HG03521 (cell line): ENCODE data around the gene ASGR1.
"Not testable (repeated sequence)": the region's sequence is repeated elsewhere in the genome, so short reads cannot be mapped to it uniquely, and the experiment has no call there.

Experiments used
- ATAC-seq: cut with Tn5 transposase; IDR thresholded peaks from one replicate; pipeline ENCODE4 v1.9.1; 2021; ENCODE audit warnings: mild to moderate bottlenecking, moderate library complexity; ENCODE audit not compliant: unreplicated experiment

Gene ASGR1

DNA sequence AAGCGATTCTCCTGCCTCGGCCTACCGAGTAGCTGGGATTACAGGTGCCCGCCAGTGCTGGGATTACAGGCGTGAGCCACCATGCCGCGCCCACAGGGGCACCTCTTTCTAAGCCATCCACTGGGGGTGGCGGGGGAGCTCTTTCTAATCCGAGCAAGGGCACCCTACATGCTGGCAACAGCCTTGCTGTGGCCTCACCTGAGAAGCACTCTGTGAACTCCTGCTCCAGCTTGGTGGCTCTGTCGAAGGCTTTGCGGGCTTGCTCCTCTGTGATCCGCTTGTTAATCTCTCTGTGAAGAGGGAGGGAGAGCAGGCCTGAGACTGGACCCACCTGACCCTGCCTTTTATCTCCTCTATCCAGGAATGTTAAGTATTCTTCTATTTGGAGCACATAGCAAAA, 11.9 kb upstream of the ASGR1 start:
- no peak for ATAC-seq

- no peak for ATAC-seq
Measured at GRCh38 chr17:7190276-7190917, 11.2 kb upstream of the ASGR1 start.

- ATAC-seq: no peak
Measured at GRCh38 chr17:7186241-7186640, 7.1 kb upstream of the ASGR1 start.

GRCh38 chr17:7184647-7185046, 5.5 kb upstream of the ASGR1 start:
- ATAC-seq: no peak

GRCh38 chr17:7184091-7184488, 4.9 kb upstream of the ASGR1 start:
- ATAC-seq: no peak

DNA sequence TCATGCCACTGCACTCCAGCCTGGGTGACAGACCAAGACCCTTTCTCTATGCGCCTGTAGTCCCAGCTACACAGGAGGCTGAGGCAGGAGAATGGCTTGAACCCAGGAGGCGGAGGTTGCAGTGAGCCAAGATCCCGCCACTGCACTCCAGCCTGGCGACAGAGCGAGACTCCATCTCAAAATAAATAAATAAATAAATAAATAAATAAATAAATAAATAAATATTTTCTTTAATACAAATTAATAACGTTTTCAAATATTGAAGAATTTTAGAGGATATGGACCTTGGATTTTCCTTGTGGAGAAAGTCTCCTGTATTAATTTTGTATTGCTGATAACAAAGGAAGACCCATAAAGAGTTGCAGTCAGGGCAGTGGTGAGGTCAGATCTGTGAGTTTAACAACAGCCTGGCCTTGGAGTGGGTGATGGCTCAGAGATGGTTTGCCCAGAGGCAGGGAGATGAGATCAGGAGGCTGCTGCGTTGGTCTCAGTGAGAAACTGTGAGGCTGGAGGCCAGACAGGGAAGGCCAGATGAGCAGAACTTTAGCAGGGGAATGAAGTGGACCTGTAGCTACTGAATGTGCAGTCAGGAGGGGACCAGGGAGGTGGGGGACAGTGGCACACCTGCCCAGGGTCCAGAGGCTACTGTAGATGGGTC, 4.4 kb upstream of the ASGR1 start:
- no peak for ATAC-seq

GRCh38 chr17:7182101-7182500, 2.9 kb upstream of the ASGR1 start:
- ATAC-seq: not testable (repeated sequence)

- ATAC-seq: no peak
Measured at GRCh38 chr17:7178973-7179316, 225 bp downstream of the ASGR1 start.

DNA sequence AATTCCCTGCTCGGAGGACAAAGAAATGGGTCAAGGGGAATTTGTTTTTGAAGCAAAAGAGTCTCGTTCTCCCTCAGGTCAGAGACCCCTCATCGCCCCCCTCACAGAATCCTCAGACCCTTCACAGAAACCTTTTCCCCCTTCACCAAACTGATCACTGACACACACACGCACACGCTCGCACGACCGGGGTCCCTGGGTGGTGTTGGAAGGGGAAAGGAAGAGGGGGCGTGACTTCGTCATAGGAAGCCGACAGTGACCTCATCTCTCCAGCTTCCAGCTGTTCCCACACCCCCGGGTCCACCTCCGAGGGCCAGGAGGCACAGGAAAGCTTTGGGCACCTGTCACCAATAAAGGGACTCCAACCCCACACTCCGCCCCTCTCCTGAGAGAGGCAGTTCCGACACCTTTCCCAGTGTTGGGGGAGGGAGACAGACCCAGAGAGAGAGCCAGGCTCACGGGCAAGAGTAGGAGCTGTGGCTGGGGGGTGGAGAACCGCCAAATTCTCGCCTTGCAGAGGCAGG, 1.2 kb downstream of the ASGR1 start:
- ATAC-seq: no peak

DNA sequence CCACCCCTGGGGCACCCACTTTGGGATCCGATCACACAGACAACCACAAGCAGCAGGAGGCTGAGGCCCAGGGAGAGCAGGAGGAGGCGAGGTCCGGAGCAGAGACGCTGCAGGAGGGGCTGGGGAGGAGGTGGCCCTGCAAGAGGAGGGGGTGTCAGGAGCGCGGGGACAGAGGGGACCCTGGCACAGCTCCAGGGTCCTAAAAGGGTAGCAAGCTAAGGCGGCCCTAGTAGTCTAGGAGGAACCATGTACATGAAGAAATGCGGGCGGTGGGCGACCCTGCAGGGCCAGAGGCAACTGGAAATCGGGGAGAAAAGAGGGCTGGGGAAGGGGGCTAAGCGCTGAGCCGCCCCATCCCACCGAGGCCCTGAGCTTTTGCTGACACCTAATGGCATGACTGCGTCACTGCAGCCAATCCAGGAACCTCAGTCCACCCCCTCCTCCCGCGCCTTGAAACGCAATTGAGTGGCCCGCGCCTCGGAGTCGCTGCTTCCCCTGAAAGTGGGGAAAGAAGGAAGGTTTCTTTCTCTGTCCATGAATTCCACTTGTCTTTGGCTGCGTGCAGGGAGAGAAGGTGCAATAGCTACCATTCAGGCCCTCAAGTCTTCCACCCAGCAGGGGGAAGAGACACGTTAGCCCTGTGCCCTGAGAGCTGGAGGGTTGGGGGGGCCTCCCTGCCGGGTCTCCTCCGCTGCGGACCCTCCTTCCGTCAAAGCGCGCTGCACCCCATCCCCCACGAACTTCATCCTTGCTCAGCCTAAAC, 1.8 kb downstream of the ASGR1 start:
- no peak for ATAC-seq

DNA sequence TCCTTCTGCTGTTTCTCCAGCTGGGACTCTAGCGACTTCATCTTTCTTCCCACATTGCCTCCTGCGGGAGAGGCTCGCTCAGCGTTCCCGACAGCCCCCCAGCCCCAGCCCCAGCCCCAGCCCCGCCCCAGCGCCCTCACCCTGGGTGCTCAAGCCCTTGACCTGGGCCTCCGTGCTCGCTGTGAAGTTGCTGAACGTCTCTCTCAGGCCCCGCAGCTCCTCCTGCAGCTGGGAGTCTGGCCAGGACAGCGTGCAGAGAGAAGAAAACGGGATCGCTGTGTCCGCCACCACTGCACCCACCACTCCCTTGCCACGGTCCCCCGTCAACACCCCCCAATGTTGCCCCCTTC, 2.4 kb downstream of the ASGR1 start:
- ATAC-seq: no peak

DNA sequence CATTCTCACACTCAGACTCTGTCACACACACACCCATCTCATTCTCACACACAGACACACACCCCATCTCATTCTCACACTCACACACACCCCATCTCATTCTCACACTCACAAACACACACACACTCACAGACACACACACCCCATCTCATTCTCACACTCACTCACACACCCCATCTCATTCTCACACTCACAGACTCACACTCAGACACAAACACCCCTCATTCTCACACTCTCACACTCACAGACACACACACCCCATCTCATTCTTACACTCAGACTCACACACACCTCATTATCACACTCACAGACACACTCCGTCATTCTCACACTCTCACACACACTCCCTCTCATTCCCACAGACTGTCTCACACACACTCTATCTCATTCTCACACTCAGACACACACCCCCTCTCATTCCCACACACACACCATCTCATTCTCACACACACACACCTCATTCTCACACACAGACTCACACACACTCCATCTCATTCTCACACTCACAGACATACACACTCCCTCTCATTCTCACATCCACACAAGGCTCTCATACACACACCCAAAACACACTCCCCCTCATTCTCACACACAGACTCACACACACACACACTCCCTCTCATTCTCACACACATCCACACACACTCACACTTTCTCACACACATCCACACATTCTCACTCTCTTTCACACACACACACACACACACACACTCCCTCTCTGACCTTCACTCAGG, 2.9 kb downstream of the ASGR1 start:
- no peak for ATAC-seq

DNA sequence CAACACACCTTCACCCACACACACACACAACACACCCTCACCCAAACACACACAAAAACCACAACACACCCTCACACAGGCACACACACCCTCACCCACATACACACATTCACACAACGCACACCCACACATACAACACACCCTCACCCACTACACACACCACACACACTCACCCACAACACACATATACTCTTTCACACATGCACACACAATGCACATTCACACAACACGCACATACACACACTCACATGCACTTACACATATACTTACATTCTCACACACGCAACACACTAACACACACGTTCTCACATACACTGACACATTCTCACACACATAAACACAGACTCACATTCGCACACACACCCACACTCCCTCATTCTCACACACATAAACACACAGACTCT, 3.8 kb downstream of the ASGR1 start:
- ATAC-seq: no peak

- ATAC-seq: no peak
Measured at GRCh38 chr17:7174603-7175326, 4.4 kb downstream of the ASGR1 start.

DNA sequence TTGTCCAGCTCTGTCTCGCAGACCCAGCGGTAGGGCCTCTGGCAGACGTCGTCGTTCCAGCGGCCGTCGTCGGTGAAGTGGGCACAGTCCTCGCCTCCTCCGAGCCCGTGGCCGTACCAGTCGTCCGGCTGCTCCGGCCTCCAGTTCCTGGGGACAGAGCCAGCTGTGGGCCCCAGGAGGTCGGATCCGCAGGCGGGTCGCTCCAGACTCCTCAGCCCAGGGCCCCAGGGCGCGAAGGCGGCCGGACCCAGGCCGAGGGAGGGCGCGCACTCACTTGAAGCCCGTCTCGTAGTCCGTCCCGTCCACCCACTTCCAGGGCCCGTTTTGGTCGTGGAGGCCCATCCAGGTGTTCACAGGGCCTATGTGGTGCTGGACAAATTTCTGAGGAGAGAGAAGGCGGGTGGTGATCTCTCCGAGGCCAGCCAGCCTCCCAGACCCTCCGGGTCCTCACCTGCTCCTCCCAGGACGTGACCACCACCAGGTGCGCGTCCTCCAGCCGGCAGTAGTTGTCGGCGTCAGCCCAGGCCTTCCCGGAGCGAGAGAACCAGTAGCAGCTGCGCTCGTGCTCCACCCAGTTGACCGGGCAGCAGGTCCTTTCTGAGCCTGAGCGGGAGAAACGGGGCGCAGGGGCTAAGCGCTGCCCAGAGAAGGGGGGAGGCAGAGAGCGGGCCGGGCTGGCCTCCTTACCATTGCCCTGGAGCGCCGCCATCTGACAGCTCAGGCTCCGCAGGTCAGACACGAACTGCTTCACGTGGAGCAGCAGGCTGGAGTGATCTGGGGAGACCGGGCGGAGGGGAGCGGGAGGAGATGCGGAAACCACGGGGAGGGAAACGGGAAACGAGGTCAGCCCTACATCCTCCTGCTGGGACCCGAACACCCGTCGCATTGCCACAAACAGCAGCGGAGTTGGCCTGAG, 5.2 kb downstream of the ASGR1 start:
- no peak for ATAC-seq

GRCh38 chr17:7172522-7173191, 6.5 kb downstream of the ASGR1 start:
- ATAC-seq: not testable (repeated sequence)

DNA sequence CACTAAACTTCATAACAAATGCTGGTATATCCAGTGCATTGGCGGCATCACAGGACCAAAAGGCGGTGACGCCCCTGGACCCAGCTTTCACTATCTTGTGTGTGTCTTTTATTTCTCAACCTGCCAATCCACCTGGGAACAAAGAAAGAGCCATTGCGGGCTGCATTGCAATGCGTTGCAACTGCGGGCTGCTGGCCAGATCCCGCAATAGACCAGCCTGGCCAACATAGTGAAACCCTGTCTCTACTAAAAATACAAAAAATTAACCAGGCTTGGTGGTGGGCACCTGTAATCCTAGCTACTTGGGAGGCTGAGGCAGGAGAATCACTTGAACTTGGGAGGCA, 9.6 kb downstream of the ASGR1 start:
- not testable (repeated sequence) for ATAC-seq

DNA sequence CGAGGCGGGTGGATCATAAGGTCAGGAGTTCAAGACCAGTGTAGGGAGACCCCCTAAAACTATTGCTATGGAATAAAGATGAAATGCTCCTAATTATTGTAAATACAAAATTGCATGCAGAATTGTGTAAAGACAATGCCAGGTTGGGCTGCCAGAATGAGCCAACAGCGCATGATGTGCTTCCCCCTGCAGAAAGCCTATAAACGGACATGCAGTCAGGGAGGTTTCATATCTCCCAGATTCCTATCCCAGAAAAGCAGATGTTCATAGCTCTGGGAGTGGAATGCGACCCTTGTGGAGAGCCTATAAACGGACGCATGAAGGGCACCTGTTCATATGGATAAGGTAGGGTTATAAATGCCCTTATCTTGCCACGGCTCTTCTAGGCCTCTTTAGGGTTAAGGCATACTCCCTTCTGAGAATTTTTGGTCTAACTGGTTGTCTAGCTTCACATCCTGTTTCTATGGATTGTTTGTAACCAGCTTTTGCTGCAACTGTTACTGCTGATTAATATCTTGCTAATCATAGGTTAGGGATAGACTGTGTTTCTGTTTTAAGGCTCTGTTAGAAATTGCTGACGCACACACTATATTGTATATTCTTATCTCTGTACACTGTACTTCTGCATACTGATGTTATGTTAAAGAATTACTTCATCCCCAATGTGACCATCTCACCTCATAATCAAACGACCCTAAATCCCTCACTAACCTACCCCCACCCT, 10.2 kb downstream of the ASGR1 start:
- not testable (repeated sequence) for ATAC-seq

DNA sequence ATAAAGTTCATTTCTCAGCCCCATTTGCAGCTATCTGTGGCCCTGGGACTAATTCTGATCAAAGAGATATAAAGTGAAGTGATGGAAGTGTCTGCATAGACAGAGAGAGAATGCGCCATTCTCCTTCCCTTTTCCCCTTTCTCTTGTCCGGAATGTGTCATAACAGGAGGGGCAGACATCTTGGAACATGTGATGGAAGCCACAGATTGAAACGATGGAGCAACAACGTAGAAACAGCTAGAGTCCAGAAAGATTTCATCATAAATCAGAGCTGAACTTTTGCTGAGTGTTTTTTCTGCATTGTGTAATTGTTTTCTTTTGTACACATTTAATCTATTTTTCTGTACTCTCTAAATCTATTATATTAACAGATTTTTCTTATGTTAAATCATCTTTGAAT, 11.3 kb downstream of the ASGR1 start:
- no peak for ATAC-seq
